ENCODE data around the gene TARP.
"Not testable (repeated sequence)": the region's sequence is repeated elsewhere in the genome, so short reads cannot be mapped to it uniquely, and the experiment has no call there.

The TARP gene

GRCh38 chr7:38262545-38262944, 10.9 kb downstream of the TARP start:
- DNase-seq (ENCODE audit: low read depth) = no peak

DNA sequence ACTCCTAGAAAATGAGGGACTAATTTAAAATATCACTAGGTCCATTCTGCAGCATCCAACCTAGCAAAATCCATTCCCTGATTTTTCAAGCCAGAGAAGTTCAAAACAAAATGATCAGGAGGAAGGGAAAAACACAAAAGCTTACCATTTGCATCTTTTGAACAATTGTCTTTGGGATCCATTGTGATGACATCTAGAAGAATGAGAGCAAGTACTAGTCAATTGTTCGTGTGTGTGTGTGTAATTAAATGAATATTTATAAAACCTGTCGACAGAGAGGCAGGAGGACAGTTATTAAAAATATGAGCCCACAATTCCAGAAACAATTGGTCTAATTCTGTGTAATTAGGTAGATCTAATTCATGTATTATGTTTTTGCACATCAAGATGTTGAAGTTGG, 11.4 kb downstream of the TARP start:
- not testable (repeated sequence) for DNase-seq (ENCODE audit: low read depth)

DNA sequence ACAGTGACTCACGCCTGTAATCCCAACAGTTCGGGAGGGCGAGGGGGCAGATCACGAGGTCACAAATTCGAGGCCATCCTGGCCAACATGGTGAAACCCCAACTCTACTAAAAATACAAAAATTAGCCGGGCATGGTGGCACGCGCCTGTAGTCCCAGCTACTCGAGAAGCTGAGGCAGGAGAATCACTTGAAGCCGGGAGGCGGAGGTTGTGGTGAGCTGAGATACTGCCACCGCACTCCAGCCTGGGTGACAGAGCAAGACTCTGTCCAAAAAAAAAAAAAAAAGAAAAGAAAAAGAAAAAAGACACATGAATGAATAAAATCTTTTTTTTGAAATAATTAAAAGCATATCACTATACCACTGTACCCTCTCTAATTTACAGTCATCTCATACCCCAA, 11.8 kb downstream of the TARP start:
- not testable (repeated sequence) for DNase-seq (ENCODE audit: low read depth)

- not testable (repeated sequence) for DNase-seq (ENCODE audit: low read depth)
These were observed 14.3 kb downstream of the TARP start for GRCh38 chr7:38259157-38259556.

DNA sequence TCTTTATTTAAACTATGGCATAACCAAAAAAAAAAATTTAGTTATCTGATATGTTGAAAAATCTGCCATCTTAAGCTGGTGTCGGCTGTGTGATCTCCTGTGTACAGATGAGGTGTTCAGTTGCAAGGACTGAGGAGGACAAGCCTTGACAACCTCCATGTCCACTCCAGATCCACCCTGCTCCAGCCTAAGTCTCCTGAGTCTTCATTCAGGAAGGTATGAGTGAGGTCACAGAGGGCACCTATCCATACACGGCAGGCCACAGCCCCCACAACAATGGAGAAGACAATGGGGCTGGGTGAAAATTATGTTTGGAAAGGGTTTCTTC, 16.1 kb downstream of the TARP start:
- DNase-seq (ENCODE audit: low read depth) = no peak

DNA sequence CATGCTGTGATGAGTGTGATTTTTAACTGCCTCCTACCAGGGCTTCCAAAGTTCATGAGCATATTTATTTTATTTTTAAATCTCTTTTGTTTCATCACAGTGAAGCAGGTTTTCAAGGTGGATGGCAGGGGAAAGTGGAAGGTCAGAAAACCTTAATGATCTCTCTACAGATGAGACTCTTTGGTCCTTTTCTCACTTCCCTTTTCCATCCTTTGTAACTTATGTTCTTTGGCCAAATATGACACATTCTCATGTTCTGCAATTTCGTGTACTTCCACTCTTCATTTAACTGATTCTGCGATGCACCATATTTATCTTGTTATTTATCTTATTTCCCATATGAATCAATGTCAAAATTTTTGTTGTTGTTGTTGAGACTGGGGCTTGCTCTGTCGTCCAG, 23.6 kb downstream of the TARP start:
- DNase-seq (ENCODE audit: low read depth) = not testable (repeated sequence)

DNA sequence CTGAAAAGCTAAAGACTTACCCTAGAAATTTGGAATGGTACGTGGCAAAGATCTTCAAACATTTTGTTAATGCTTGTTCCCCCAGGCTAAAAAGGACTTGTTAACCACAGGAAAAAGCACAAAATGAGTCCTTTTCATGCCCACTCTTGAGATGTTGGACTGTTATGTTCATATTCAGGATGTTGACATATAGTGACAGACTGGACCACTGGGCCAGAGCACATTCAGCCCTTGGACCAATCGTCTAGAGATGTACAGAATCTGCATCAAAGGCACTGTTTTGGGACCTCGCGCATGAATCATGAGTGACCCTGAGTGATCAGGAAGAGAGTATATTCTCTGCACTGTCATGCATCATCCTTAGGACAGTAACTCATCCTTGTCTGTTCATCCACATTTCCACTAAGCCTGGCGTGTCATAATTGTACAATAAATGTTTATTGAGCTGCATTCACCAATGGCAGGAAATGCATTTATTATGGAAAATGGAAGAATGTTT, 25.3 kb downstream of the TARP start:
- no peak for DNase-seq (ENCODE audit: low read depth)

GRCh38 chr7:38245409-38245977, 27.9 kb downstream of the TARP start:
- DNase-seq (ENCODE audit: low read depth) = no peak

GRCh38 chr7:38244516-38244915, 28.9 kb downstream of the TARP start:
- DNase-seq (ENCODE audit: low read depth) = no peak

DNA sequence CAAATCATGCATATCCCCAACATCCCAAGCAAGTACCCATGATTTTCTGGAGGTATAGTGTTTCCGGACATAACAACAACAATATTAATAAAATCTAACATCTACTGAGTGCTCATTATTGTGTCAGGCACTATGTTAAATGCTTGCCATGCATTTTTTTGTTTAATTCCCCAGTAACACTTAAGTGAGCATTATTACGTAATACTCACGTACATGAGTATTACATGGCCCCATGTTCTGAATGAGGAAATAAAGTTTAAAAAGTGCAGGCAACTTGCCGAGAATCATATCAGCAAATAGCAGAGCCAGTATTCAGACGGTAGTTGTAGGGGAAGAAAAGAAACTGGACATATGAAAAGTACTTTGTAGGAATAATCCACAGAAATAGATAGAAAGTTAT, 30.1 kb downstream of the TARP start:
- DNase-seq (ENCODE audit: low read depth) = not testable (repeated sequence)

DNA sequence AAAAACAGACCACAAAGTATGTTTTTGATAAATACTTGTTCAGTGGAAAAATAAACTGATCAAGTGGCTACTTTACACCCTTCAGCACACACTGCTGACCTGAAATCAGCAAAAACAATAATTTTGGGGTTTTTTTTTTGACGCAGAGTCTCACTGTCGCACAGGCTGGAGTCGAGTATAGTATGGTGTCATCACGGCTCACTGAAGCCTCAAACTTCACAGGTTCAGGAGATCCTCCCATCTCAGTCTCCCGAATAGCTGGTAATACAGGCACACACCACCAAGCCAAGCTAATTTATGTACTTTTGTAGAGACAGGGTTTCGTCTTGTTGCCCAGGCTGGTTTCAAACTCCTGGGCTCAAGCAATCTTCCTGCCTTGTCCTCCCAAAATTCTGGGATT, 30.6 kb downstream of the TARP start:
- DNase-seq (ENCODE audit: low read depth) = no peak

GRCh38 chr7:38241071-38241470, 32.4 kb downstream of the TARP start:
- no peak for DNase-seq (ENCODE audit: low read depth)

- DNase-seq (ENCODE audit: low read depth) = not testable (repeated sequence)
These were observed 34.3 kb downstream of the TARP start for GRCh38 chr7:38239129-38239528.

DNA sequence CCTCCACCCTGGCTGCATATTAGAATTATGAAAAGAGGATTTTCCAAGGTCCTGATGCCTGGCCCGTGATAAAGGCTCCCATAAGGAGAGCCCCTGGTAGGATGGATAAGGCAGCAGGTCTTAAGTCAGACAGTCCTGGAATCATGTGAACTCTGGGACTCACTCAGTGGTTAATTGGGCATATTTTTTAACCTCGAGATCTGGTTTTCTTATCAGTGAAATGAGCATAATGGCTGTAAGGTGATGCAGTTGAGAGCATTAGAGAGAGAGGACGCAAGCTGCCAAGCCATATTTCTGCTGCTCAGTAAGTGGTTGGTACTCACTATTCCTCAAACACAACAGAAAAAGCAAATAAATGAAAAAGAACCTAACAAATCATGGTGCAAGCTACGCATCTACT, 37.8 kb downstream of the TARP start:
- no peak for DNase-seq (ENCODE audit: low read depth)

DNA sequence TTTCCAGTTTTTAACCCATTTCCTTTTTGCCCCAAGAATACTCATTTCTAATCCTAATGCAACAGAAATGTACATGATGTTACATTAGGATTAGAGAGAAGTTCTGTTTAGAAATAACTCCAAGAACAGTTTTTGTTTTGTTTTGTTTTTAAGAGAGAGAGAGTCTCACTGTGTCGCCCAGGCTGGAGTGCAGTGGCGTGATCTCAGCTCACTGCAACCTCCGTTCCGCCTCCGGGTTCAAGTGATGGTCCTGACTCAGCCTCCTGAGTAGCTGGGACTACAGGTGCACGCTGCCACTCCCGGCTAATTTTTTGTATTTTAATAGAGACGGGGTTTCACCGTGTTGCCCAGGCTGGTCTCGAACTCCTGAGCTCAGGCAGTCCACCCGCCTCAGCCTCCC, 38.7 kb downstream of the TARP start:
- DNase-seq (ENCODE audit: low read depth) = not testable (repeated sequence)

GRCh38 chr7:38232502-38233366, 40.7 kb downstream of the TARP start:
- no peak for DNase-seq (ENCODE audit: low read depth)

DNA sequence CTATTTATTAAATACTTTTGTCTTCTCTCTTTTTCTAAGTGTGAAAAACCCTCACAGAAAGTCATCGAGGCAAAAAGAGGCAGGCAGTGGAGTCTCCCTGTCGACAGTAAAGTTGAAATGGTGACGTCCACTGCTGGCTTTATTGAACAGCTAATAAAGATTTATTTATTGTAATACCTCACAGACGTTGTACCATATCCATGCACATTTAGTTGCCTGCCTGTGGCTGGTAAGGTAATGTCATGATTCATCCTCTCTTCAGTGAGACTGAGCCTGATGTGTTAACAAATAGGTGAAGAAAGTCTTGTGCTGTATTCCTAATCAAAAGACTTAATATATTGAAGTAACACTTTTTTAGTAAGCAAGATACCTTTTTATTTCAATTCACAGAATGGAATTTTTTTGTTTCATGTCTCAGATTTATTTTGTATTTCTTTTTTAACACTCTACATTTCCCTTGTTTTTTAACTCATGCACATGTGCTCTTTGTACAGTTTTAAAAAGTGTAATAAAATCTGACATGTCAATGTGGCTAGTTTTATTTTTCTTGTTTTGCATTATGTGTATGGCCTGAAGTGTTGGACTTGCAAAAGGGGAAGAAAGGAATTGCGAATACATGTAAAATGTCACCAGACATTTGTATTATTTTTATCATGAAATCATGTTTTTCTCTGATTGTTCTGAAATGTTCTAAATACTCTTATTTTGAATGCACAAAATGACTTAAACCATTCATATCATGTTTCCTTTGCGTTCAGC, 43.4 kb downstream of the TARP start:
- no peak for DNase-seq (ENCODE audit: low read depth)

- DNase-seq (ENCODE audit: low read depth) = peak; percentile 66
These were observed 44.0 kb downstream of the TARP start for GRCh38 chr7:38229386-38229785.

DNA sequence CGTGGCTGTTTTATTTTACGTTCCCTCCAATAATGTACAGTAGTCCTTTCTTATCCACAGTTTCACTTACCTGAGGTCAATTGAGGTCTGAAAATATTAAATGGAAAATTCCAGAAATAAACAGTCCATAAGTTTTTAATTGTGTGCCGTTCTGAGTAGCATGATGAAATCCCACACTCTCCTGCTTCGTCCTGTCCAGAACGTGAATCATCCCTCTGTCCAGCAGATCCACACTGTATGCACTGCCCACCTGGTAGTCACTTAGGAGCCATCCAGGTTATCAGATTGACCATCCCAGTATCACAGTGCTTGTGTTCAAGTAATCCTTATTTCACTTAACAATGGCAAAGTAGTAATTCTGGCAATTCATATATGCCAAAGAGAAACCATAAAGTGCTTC, 49.0 kb downstream of the TARP start:
- peak; percentile 71 for DNase-seq (ENCODE audit: low read depth)

DNA sequence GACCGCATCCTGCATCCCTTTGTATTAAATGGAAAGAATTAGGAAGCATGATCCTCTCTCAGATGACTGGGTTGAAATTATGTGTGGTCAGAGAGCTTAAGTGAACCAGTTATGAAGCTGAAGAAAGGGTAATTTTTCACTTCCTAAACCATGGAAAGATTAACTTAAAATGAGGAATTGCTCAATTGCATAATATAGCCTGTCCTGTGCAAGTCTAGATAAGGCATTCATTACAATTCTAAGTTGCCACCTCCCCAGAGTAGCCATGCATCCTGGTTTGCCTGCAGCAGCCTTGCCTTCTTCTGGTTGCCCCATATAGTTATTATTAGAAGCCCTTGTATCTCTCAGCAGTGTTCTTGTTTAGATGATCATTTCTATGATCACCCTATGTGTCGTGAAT, 50.1 kb downstream of the TARP start:
- no peak for DNase-seq (ENCODE audit: low read depth)

- DNase-seq (ENCODE audit: low read depth) = peak; percentile 59
These were observed 50.8 kb downstream of the TARP start for GRCh38 chr7:38222481-38223096.

DNA sequence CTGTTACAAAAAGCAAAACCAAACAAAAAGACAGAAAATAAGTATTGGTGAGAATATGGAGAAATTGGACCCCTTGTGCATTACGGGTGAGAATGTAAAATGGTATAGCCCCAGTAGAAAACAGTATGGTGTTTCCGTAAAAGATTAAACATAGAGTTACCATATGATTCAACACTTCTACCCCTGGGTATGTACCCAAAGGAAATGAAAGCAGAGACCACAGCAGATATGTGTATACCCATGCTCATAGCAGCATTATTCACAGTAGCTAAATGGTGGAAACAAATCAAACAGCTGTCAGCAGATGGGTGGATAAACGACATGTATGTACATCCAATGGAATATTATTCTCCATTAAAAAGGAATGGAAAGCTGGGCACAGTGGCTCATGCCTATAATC, 53.0 kb downstream of the TARP start:
- no peak for DNase-seq (ENCODE audit: low read depth)

GRCh38 chr7:38217672-38218071, 55.8 kb downstream of the TARP start:
- no peak for DNase-seq (ENCODE audit: low read depth)
